Measurements from ENCODE around the gene C12orf75.

- TF ChIP-seq CTCF (conservative IDR thresholded peaks at IDR 0.05; ENCODE audit: low read depth, low read length) (no peak), EZH2 (IDR thresholded peaks at IDR 0.05; ENCODE audit: borderline replicate concordance, low read depth, low read length, poor library complexity, severe bottlenecking) (no peak)
Measured at GRCh38 chr12:105335856-105336255, 5.4 kb downstream of the C12orf75 start.

Data from A673 (cell line).